DOHH2 (cell line): ENCODE data around the gene SOX8.

Source experiments
- H3F3A ChIP-seq: fragments of 200-600 bp; sonication (generic), shearing (Covaris generic); 2 replicates; pipeline ENCODE4 v1.6.0; 2016; ENCODE audit warnings: antibody characterized with exemption, mild to moderate bottlenecking; ENCODE audit not compliant: control insufficient read depth, insufficient read depth
- H3K27ac ChIP-seq: fragments of 200-600 bp; sonication (generic); 2 replicates; pipeline ENCODE4 v1.5.1; 2014; ENCODE audit warnings: low read depth, mild to moderate bottlenecking, low read length, moderate library complexity
- H3K27me3 ChIP-seq: fragments of 200-600 bp; sonication (generic); 2 replicates; pipeline ENCODE4 v1.6.1; 2014; ENCODE audit warnings: mild to moderate bottlenecking, low read length, mixed read lengths; ENCODE audit not compliant: control insufficient read depth
- H3K36me3 ChIP-seq: fragments of 200-600 bp; sonication (generic); 2 replicates; pipeline ENCODE4 v1.6.1; 2014; ENCODE audit warnings: mild to moderate bottlenecking, low read length, moderate library complexity, mixed read lengths; ENCODE audit not compliant: control insufficient read depth
- H3K4me1 ChIP-seq: fragments of 200-600 bp; sonication (generic); 2 replicates; pipeline ENCODE4 v1.6.1; 2014; ENCODE audit warnings: mild to moderate bottlenecking, low read length, mixed read lengths; ENCODE audit not compliant: control insufficient read depth
- H3K4me2 ChIP-seq: fragments of 200-600 bp; sonication (generic); 2 replicates; pipeline ENCODE4 v1.6.0; 2014; ENCODE audit warnings: mild to moderate bottlenecking, low read length, moderate library complexity
- H3K4me3 ChIP-seq: fragments of 200-600 bp; sonication (generic); 2 replicates; pipeline ENCODE4 v1.5.1; 2014; ENCODE audit warnings: mild to moderate bottlenecking, low read length, mixed read lengths
- H3K79me2 ChIP-seq: fragments of 200-600 bp; sonication (generic); 2 replicates; pipeline ENCODE4 v1.6.1; 2014; ENCODE audit warnings: mild to moderate bottlenecking, low read length, mixed read lengths; ENCODE audit not compliant: control insufficient read depth
- H3K9me2 ChIP-seq: fragments of 200-600 bp; sonication (generic); replicated peaks from 2 replicates; pipeline ENCODE4 v1.6.1; 2014; ENCODE audit warnings: mild to moderate bottlenecking, low read length, mixed read lengths; ENCODE audit not compliant: control insufficient read depth
- H3K9me3 ChIP-seq: fragments of 200-600 bp; sonication (generic); 2 replicates; pipeline ENCODE4 v1.6.1; 2014; ENCODE audit warnings: antibody characterized with exemption, low read length, mixed read lengths; ENCODE audit not compliant: control insufficient read depth, insufficient read depth
- H4K20me1 ChIP-seq: fragments of 200-600 bp; sonication (generic); 2 replicates; pipeline ENCODE4 v1.6.0; 2014; ENCODE audit warnings: low read depth, mild to moderate bottlenecking, antibody characterized with exemption, low read length, moderate library complexity; ENCODE audit not compliant: control insufficient read depth, insufficient read depth
- CTCF ChIP-seq: fragments of 200-600 bp; sonication (generic); IDR thresholded peaks from one replicate; pipeline ENCODE4 v1.5.1; 2014; ENCODE audit warnings: antibody characterized with exemption, mild to moderate bottlenecking, low read depth, low read length; ENCODE audit not compliant: poor library complexity, severe bottlenecking
- EZH2phosphoT487 ChIP-seq: fragments of 200-600 bp; sonication (generic); IDR thresholded peaks from 2 replicates; pipeline ENCODE4 v1.6.1; 2017; ENCODE audit warnings: borderline replicate concordance, mild to moderate bottlenecking, antibody characterized with exemption, low read length, moderate library complexity, mixed read lengths

Gene SOX8

GRCh38 chr16:988471-989353 lies 7.1 kb downstream of the SOX8 start:
- Histone ChIP-seq H3K79me2 (no peaks in the 10 kb centered on the region), H3K9me3 (no peaks in the 10 kb centered on the region), H4K20me1 (no peaks in the 10 kb centered on the region), H3K4me1 (no peaks in the 10 kb centered on the region), H3K36me3 (no peaks in the 10 kb centered on the region), H3F3A (no peaks in the 10 kb centered on the region), H3K4me2 (no peak overlapping the region), H3K27ac (no peak overlapping the region), H3K27me3 (no peaks in the 10 kb centered on the region), H3K9me2 (no peaks in the 10 kb centered on the region), H3K4me3 (no peak overlapping the region)
- no peak for TF ChIP-seq CTCF
- no peak for TF ChIP-seq EZH2phosphoT487

DNA sequence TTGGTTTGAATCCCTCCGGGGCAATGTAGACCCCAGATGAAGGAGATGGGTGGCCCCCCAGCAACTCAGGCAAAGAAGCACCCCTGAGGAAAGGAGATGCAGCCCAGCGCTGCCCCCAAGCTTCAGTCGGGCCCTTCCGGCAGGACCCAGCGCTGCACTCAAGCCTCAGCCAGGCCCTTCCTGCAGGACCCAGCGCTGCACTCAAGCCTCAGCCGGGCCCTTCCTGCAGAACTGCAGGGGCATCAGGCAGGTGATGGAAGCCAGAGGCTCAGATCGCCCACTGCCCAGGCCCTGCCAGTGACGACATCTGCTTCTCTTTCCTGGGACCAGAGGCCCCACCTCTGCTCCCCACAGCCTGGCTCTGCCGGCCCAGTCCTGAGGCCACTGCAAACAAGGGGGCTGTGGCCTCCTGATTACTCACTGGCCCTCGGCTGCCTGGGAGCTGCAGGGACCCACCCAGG lies 7.8 kb downstream of the SOX8 start:
- Histone ChIP-seq H3K79me2 (no peaks in the 10 kb centered on the region), H3K27ac (no peak overlapping the region), H4K20me1 (no peaks in the 10 kb centered on the region), H3K27me3 (no peaks in the 10 kb centered on the region), H3K36me3 (no peaks in the 10 kb centered on the region), H3K4me1 (no peaks in the 10 kb centered on the region), H3K4me2 (no peak overlapping the region), H3K9me3 (no peaks in the 10 kb centered on the region), H3F3A (no peaks in the 10 kb centered on the region), H3K4me3 (no peak overlapping the region), H3K9me2 (no peaks in the 10 kb centered on the region)
- no peak for TF ChIP-seq EZH2phosphoT487
- TF ChIP-seq CTCF, result no peak

- Histone ChIP-seq H3K36me3 (no peaks in the 10 kb centered on the region), H3F3A (no peaks in the 10 kb centered on the region), H3K9me2 (no peaks in the 10 kb centered on the region), H3K79me2 (no peaks in the 10 kb centered on the region), H4K20me1 (no peaks in the 10 kb centered on the region), H3K4me1 (no peaks in the 10 kb centered on the region), H3K9me3 (no peaks in the 10 kb centered on the region), H3K27me3 (0 out of 2 replicates have a peak, but pooled peaks cover 1% of the 10 kb centered on the region), H3K4me3 (no peak overlapping the region), H3K27ac (no peak overlapping the region), H3K4me2 (no peak overlapping the region)
- no peak for TF ChIP-seq EZH2phosphoT487
- no peak for TF ChIP-seq CTCF
Observed at GRCh38 chr16:990516-991291, 9.1 kb downstream of the SOX8 start.
